Measurements from ENCODE around the gene GSK3A. TPM values are rescaled to one million over a fixed set of nuclear protein-coding genes. Genes with fewer than 3 reads are reported as not detected.

The GSK3A gene
- total and polyA plus RNA-seq, 9 of the 15 experiments (the other 6 are each of a cell fraction or from before 2014, with no cell fraction given) = 0.62 to 90.7 (median 33.3) TPM

DNA sequence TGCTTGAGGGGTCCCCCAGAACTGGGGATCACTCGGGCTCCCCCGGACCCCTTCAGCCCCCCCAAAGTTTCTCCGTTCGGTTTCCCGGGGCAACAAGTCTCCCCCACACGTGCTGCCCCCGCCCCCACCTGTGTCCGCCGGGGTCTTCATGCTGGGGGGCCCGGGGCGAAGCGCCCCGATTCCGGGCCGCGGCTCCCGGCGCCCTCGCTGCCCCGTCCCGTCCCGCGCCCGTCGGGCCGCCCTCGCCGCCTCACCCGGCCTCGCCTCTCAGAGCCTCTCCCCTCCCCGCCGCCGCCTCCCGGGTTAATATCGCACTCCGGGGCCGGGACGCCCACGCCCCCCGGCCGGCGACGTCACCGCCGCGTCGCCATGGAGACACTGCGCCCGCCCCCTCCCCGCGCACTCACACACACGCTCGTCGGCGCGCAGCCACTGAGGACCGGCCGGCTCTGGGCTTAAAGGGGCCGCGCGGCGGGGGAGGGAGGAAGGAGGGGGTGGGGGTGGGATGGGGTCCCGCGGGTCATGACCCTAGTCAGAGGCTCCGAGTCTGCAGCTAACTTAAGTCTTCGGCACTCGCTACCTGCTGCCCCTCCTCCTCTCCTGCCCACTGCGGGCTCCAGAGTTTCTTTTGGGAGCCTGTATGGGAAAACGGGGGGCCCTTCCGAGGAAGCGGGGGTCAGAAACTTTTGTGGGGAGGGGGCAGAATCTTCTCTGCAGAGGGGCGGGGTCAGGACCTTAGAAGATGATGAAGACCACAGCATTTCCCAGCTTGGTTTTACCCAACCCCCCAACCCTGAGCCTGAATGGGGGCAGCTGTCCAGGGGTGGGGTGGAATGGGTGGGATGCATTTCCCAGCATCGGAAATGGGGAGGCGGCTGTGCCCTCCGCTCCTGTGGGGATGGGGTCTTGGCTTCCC lies 12.7 kb upstream of the GSK3A start, which contains the start of gene ERF (continued):
- TF ChIP-seq TEAD2 (tag; IDR thresholded peaks at IDR 0.05) = no peak
- TF ChIP-seq ARNT (IDR thresholded peaks at IDR 0.05) = no peak
- TF ChIP-seq JUN (IDR thresholded peaks at IDR 0.05; ENCODE audit: borderline replicate concordance, low read depth, low read length) = no peak; the same call in 1 of the 2 replicates
- peak; percentile 43; the same call in 1 of the 2 replicates for TF ChIP-seq JUN (CRISPR knock-in tag; IDR thresholded peaks at IDR 0.05; ENCODE audit: borderline replicate concordance)
- TF ChIP-seq KAT2B (IDR thresholded peaks at IDR 0.05; ENCODE audit: low read depth, low read length) = no peak
- no peak for TF ChIP-seq FOXA1 (IDR thresholded peaks at IDR 0.05; ENCODE audit: borderline replicate concordance)
- TF ChIP-seq MYC (IDR thresholded peaks at IDR 0.05; ENCODE audit: low read depth, low read length) = peak; percentile 61
- no peak for TF ChIP-seq MYC (CRISPR knock-in tag; IDR thresholded peaks at IDR 0.05; ENCODE audit: borderline replicate concordance, low read depth)
- peak; percentile 54; the same call in 1 of the 2 replicates for TF ChIP-seq RNF2 (IDR thresholded peaks at IDR 0.05)
- no peak for TF ChIP-seq FOS (IDR thresholded peaks at IDR 0.05; ENCODE audit: extremely low read depth, insufficient read length)
- TF ChIP-seq MCM7 (IDR thresholded peaks at IDR 0.05) = no peak
- TF ChIP-seq DIDO1 (tag; IDR thresholded peaks at IDR 0.05; ENCODE audit: low read depth) = no peak
- peak in 2 of 3 experiments; percentile 65 to 78 for TF ChIP-seq YY1 (IDR thresholded peaks at IDR 0.05; ENCODE audit: borderline replicate concordance in 1 of 3, control insufficient read depth in 1 of 3, extremely low read depth in 1 of 3, insufficient read depth in 3 of 3, insufficient read length in 1 of 3, insufficient replicate concordance in 2 of 3, low read depth in 1 of 3, low read length in 2 of 3)
- TF ChIP-seq TOE1 (IDR thresholded peaks at IDR 0.05; ENCODE audit: borderline replicate concordance) = no peak
- TF ChIP-seq TOE1 (CRISPR knock-in tag; IDR thresholded peaks at IDR 0.05; ENCODE audit: borderline replicate concordance, low read depth) = no peak
- no peak for TF ChIP-seq ELF1 (tag; IDR thresholded peaks at IDR 0.05)
- TF ChIP-seq PHTF2 (CRISPR knock-in tag; IDR thresholded peaks at IDR 0.05) = no peak
- no peak for TF ChIP-seq HSF4 (CRISPR knock-in tag; IDR thresholded peaks at IDR 0.05; ENCODE audit: borderline replicate concordance)
- TF ChIP-seq HEY1 (CRISPR knock-in tag; IDR thresholded peaks at IDR 0.05; ENCODE audit: borderline replicate concordance) = no peak
- TF ChIP-seq POLR2G (IDR thresholded peaks at IDR 0.05; ENCODE audit: low read depth, low read length) = peak; percentile 94
- TF ChIP-seq, protein P1, sequence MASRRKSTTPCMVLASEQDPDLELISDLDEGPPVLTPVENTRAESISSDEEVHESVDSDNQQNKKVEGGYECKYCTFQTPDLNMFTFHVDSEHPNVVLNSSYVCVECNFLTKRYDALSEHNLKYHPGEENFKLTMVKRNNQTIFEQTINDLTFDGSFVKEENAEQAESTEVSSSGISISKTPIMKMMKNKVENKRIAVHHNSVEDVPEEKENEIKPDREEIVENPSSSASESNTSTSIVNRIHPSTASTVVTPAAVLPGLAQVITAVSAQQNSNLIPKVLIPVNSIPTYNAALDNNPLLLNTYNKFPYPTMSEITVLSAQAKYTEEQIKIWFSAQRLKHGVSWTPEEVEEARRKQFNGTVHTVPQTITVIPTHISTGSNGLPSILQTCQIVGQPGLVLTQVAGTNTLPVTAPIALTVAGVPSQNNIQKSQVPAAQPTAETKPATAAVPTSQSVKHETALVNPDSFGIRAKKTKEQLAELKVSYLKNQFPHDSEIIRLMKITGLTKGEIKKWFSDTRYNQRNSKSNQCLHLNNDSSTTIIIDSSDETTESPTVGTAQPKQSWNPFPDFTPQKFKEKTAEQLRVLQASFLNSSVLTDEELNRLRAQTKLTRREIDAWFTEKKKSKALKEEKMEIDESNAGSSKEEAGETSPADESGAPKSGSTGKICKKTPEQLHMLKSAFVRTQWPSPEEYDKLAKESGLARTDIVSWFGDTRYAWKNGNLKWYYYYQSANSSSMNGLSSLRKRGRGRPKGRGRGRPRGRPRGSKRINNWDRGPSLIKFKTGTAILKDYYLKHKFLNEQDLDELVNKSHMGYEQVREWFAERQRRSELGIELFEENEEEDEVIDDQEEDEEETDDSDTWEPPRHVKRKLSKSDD (conservative IDR thresholded peaks at IDR 0.05; ENCODE audit: low read length) = no peak
- TF ChIP-seq MAZ (CRISPR knock-in tag; conservative IDR thresholded peaks at IDR 0.05 in 1 of 2, IDR thresholded peaks at IDR 0.05 in 1 of 2) = peak; percentile 68 to 83; a peak in 3 of 4 replicates
- peak in 1 of 2 experiments; percentile 64; a peak in 1 of 4 replicates for TF ChIP-seq CSDE1 (IDR thresholded peaks at IDR 0.05)
- TF ChIP-seq, protein P2, sequence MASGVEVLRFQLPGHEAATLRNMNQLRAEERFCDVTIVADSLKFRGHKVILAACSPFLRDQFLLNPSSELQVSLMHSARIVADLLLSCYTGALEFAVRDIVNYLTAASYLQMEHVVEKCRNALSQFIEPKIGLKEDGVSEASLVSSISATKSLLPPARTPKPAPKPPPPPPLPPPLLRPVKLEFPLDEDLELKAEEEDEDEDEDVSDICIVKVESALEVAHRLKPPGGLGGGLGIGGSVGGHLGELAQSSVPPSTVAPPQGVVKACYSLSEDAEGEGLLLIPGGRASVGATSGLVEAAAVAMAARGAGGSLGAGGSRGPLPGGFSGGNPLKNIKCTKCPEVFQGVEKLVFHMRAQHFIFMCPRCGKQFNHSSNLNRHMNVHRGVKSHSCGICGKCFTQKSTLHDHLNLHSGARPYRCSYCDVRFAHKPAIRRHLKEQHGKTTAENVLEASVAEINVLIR (CRISPR knock-in tag; IDR thresholded peaks at IDR 0.05) = peak; percentile 84
- TF ChIP-seq SMARCC2 (IDR thresholded peaks at IDR 0.05; ENCODE audit: low read depth) = no peak
